Urothelium cell line (cell line): ENCODE measurements around the gene WWC1.
"Not testable (repeated sequence)": the region's sequence is repeated elsewhere in the genome, so short reads cannot be mapped to it uniquely, and the experiment has no call there.

ENCODE experiments used
- DNase-seq: peaks from one replicate; pipeline ENCODE4 v3.0.0; 2011; ENCODE audit warnings: low spot score, mixed read lengths
- FAIRE-seq: peaks from 2 replicates; lab custom pipeline; 2011; peaks lifted over from hg19 to GRCh38; lab: Jason Lieb, UNC

Gene WWC1

DNA sequence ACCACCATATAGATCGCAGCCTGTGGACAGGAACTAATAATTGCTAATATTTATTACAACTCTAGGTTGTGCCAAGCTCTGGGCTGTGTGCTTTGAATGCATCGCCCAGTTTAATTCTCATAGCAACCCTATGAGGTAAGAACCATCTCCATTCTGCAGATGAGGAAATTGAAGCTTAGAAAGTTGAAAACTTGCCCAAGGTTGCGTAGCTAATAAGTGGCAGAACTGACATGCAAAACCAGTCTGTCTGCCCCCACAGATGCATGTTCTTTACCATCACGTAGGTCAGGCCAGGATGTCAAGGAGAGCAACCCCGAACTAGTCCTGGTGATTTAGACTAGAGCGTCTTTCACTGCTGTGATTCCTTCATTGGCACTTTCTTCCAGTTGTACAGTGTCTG is 15.6 kb downstream of the WWC1 start:
- FAIRE-seq (no peak), DNase-seq (no peak)

DNA sequence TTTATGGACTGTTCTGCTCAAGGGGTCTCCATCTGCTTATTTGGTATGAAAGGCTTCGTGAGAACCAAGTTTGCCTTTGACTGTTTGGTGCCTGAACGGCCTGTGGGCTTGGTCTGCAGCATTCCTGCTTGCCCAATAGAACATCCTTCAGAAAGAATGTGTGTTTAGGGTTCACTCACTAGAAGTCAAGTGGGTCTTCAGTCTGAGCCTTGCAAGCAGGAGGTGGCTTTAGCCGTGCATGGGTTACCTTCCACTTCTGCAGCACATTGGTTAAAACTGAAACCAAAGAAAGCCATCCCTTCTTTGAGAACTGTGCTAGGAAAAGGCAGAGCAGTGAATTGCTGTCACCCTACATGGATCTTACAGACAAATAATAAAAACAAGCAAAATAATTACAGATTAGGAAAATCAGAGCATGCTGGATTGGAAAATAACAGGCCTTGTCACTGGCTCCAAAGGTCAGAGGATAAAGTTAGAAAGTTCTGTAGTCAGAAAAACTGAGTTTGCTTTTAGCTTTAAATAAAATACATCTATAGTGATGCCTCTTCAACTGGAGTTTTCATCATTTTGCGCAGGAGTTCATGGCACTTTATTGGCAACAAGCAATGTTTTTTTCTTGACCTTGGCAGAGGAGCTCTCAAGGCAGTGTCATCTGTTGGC is 16.6 kb downstream of the WWC1 start:
- DNase-seq (no peak), FAIRE-seq (no peak)

DNA sequence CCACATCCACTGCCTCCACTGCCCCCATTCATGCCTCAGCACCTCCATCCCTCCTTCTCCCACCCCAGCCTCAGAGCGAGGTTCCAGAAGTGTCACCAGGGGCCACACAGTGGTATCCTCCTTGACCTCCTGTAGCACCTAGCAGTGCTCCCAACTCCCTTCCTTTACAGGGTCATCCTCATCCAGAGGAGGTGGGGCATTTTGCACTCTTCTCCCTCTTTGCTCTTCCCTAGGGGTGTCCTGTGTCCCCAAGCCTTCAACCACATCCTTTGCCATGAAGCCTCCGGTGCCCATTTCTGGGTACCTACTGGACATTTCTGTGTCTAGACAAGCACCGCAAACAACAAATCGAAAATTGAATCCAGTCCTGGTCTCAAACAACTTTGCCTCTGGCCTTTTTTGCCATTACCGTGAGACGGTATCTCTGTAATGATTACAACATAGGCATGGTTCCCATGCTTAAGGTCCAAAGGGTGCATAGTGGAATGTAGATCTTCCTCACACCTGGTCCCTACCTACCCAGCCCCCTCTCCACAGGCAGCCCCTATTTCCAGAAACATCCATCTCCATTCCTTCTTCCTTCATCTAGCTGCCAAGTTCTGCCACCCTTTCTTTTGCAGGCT is 17.6 kb downstream of the WWC1 start:
- FAIRE-seq (no peak), DNase-seq (no peak)

DNA sequence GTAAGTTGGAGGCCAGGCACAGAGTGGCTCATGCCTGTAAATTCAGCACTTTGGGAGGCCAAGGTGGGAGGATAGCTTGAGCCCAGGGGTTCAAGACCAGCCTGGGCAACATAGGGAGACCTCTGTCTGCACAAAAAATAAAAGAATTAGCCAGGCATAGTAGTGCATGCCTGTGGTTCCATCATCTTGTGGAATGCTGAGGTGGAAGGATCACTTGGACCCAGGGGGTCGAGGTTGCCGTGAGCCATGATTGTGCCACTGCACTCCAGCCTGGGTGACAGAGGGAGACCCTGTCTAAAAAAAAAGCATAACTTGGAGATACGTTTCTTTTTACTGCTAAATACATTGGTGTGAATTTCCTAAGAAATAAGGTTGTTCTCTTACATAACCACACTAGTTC is 19.1 kb downstream of the WWC1 start:
- DNase-seq, FAIRE-seq: not testable (repeated sequence)

DNA sequence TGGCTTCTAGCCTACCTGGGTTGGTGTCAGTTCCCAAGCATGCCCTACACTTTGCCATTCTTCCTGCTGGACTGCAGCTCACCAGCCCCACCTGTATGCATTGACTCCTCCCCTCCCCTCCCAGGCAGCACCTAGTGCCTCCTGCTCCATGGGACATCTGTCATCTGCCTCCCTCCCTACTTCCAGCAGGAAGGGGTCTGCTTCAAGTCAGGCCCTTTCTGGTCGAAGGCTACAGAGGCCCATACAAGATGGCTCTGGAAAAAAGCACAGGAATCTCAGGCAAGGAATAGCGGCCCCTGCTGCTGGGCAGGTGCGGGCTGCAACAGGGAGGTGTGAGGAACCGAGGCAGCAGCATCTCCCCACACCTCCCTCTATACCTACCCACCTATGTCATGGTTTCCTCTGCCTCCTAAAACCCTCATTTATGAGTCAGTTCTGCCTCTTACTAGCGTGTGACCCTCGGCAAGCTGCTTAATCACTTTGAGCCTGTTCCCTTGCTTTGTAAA is 19.7 kb downstream of the WWC1 start:
- no peak for FAIRE-seq
- no peak for DNase-seq

DNA sequence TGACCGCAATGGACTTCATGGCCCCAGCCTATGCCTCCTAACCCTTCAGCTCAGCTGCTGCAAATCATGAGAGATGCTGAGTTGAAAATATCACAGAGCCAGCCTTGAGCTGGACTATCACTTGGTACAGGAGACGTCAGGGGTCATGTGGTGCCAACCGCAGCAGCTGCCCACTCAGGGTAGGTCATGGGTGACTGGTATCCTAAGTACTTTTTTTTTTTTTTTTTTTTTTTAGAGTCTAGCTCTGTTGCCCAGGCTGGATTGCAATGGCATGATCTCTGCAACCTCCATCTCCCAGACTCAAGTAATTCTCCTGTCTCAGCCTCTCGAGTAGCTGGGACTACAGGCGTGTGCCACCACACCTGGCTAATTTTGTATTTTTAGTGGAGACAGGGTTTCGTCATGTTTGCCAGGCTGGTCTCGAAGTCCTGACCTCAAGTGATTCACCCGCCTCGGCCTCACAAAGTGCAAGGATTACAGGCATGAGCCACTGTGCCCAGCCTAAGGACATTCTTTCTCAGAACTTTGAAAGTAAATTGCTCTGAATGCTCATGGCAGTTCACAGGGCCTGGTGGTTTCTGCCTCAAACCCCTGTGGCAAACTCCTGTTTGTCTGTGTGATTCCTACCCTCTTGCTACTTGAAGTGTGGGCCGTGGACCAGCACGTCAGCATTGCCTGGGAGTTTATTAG is 21.3 kb downstream of the WWC1 start:
- DNase-seq (no peak), FAIRE-seq (no peak)

DNA sequence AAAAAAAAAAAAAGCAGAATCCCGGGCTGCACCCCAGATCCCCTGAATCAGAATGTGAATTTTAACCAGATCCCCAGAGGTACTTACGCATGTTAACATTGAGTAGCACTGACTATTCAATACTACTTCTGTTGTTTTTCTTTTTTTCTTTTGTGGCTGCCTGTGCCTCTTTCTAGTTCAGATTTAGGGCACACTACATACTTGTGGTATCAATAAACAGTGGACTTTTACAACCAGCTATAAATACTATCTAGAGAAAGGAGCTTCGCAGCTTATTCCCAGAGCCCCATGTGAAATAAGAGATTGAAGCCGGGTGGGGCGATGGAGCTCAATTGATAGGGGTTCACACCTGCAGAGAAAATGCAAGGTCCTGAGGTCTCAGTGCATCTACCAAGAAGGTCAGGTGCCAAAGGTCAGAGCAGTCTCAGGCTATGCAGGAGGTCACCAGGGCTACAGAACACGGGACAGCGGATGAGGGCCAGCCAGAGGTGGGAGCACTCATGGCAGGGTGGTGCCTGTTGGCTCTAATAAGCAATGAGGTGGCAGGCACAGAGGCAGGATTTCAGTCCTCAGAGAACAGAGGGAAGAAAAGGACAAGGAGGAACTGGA is 22.3 kb downstream of the WWC1 start:
- FAIRE-seq (no peak), DNase-seq (no peak)

DNA sequence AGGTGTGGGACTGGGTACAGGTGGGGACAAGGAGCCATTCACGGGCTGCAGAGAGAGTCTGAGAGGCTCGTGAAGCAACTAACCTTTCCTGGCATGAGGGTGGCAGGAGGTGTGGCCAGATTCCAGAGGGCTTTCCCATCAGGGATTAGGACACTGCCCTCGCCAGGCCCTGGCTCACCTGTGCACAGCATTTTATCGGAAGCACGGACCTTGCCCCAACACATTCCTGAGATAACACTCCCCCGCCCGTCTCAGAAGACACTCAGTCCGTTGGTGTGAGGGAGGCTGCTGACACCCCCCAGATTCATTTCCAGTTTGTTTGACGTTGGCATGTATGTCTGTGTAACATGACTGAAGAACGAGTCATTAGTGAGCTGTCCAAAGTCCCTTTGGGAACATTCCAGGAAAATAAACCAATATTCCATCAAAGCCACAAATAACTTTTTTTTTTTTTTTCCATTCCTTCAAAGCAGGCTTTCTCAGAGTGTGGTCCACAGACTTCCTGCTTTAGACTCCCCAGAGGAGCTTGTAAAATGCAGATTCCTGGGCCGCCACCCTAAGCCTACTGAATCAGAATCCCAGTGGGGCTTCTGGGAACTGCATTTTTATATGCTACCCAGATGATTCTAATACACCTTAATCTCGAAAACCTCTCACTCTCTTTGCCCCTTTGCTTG is 23.4 kb downstream of the WWC1 start:
- DNase-seq = peak; percentile 84
- FAIRE-seq = peak; percentile 90

DNA sequence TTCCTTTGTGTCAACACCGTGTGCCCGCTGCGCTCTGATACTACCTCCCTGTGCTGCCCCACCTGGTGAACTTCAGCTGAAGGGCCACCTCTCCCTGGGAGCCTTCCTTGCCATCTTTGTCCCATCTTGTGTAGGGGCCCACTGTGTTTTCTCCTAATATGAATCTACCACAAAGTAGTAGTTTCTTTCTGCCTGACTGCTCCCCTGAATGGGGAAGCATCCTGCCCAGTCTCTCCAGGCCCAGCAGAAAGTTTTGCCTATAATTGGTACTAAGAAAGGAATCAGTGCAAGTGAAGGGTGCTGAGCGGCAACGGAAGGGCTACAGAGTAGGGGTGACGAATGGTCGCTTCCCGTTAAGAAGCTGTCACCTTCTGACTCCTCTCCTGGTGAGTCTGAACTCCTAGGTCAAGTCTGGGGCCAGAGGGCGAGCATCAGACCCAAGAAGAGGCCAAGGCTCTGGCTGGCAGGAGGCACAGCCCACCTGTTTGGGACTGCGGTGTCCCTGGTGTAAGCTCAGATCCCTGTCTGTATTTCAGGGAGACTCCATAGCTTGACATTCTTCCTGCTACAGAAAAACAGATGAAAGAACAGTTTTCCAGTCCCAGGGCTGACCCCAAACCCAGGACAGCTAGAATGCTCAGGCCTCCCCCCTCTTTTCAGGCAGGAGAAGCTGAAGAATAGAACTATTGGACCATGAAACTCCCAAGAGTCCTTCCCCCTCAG is 24.1 kb downstream of the WWC1 start:
- no peak for DNase-seq
- no peak for FAIRE-seq

DNA sequence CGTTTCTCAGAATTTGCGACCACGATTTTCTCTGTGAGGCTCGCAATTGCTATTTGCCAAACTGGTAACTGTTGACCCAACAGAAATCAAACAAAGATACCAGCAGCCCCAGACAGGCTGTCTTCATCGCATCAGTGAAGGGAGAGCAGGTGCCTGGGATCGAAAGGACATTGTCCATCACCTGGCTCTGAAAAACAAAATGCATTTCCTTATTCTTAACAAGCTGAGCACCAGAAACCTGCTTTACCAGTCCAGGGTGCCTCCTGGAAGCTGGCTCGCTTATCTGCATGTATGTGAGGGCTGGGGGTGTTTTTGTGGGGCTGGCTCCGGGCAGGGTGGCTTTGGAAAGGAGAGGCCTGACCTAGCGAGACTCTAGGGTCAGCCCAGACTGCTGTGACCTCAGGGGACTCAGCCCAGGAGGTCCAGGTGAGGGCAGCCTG is 24.7 kb downstream of the WWC1 start:
- FAIRE-seq (no peak), DNase-seq (no peak)

DNA sequence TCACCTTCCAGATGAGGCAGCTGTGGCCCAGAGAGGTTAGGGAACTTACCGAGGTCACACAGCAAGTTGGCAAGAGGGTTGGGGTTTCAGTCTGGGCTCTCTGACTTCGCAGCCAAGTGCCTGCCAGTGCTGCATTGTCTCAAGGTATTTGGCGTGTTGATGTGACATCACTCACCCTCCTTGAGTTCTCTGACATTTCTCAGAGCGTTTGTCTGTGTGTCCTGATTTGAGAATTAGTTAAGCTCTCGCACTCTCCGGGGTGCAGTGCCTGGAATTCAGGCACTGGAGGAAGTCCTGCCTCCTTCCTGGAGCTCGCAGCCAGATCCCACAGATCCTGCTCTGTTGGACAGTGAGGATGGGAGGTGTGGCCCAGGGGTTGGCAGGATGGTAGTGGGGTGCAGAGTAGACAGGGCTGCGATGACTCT is 25.7 kb downstream of the WWC1 start:
- FAIRE-seq (no peak), DNase-seq (no peak)

DNA sequence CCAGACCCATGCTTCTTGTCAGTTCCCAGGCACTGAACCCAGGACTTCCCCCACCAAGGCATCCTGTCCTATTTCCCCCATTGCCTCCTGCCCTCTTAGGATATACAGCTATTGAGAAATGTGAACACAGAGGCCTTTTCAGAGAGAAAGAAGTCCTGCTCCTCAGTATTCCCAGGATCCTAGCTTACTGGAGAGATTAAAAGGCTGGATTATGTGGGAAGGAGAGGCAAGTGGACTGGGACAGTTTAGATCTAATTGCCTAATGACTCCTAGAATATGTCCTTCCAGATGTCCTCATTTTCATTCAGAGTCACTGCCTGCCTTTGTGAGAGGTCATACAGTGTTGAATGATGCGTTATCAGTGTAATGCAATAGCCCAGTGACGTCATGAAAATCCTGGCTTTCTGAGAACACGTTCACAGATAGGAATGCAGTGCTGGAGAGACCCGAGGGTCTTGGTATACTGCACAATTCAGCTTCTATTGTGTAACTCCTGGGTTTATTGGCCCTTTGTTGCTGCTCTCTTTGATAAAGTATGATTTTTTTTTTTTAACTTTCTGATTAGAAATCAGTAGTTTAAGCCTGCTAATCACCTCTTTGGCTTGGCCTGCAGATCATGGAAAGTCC is 26.2 kb downstream of the WWC1 start:
- DNase-seq (peak; percentile 83), FAIRE-seq (peak; percentile 91)

DNA sequence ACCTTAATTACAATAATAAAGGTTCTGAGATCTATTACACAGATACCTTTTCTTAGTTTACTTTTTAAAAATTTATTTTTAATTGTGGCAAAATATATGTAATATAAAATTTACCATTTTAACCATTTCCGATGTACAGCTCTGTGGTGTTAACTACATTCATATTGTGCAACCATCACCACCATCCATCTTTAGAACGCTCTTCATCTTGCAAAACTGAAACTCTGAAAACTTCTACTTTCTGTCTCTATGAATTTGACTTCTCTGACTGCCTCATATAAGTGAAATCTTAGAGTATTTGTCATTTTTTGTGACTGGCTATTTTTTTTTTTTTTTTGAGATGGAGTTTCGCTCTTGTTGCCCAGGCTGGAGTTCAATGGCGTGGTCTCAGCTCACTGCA is 26.8 kb downstream of the WWC1 start:
- FAIRE-seq = no peak
- no peak for DNase-seq

DNA sequence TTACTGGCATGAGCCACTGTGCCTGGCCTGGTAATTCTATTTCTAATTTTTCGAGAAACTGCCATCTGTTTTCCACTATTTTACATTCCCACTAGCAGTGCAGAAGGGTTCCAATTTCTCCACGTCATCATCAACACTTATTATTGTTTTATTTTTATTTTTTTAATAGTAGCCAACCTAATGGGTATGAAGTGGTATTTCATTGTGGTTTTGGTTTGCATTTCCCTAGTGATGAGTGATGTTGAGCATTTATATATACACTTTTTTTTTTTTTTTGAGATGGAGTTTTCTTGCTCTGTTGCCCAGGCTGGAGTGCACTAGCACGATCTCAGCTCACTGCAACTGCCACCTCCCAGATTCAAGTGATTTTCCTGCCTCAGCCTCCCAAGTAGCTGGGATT is 28.3 kb downstream of the WWC1 start:
- no peak for DNase-seq
- no peak for FAIRE-seq

DNA sequence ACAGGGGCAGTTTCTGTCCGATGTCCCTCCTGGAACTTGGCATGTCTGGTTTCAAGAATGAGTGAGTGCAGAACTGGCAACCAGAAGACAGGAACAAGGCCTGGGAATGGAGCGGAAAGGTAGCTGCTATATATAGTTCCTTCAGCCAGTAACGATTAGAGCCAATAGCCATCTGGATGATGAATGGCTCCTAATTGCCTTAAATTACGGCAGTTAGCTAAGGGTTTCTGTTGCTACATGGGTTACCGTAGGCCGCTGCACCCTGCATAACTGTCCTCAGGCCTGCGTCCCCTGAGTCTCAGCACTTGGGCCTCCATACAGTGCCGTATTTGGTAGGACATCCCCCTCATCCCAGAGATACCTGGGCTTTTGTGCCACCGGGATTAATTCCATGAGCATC is 29.4 kb downstream of the WWC1 start:
- no peak for FAIRE-seq
- DNase-seq = no peak

DNA sequence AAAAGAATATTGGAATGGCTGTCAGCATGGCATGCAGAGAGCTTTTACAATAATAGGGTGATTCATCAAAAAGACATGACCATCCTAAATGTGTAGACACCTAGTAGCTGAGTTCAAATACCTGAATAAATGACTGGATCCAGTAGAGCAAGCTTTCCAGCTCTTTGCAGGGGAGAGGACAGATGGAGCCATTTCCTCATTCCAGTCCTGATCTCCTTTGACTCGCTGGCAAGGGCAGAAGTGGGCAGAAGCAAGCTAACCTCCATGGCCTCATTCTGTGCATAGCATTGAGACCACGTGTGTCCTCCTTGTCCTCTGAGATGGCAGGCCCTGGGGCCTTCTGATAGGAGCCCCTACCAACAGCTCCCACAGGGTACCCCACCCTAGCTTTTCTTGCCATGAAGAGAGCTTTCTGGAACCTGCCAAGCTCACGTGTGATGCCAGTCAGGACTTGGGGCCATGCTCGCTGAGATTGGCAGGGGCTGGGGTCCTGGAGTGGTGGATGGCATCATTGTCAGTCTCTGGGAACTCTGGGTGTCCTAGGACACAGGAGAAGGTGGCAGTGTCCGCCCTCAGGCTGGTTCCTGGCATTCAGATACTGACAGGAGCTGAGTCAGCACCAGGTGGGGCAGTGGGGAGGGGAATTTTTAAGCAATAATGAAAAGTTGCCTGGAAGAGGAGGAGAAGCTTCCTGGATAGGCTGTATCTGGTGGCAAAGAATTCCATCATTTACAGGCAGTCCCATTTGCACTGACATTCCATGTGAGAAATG is 33.6 kb downstream of the WWC1 start:
- DNase-seq = peak; percentile 62
- no peak for FAIRE-seq

DNA sequence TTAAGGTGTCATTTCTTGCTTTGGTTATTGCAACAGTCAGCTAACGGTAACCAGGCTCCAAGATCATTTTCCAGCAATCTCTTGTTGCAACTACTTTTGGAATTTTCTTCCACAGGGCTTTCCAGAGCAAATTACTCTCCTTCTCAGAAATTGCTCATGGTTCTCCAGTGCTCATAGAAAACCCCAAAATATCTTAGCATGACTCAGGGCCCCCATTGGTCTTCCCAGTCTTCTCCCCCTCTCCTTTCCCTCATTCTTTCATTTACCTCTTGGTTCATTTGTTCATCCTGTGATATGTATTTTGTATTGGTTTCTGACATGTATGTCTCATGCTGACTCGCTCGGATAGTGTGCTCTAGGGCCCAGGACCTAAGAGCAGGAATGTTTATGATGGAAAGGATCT is 35.6 kb downstream of the WWC1 start:
- DNase-seq (no peak), FAIRE-seq (no peak)

DNA sequence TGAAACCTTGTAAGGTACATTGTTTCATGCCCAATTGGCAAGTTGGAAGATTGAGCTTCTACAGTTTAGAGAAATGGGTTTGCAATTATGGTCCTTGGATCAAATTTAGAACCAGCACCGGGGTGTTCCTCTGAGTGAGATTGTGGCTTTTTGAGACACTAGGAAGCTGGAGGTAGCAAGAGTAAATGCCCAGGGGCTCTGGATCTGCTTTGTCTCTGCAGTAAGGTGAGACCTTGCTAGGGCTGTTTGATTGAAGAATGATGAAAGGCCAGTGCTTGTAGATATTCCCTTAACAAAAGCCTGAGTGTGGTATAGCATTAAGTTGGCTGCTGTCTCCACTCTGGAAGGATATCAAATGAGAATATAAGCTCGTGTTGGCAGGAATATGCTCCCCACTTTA is 36.0 kb downstream of the WWC1 start:
- no peak for FAIRE-seq

DNA sequence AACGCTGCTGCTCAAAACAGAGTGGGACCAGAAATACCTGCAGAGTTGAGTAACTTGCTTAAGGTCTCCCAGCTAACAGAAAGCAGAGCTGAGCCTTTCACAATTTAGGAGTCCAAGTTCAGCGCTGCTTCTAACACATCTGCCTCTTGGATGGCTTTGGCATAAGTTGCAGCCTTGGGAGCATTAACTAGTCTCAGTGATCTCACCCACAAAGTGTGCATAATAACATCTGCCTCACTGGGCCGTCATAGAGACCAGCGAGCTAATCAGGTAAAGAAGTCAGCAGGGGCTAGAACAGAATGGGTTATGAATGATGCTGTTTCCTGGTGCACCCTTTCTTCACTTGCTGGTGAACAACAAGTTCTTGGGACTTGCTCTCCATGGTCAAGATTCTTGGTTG is 36.5 kb downstream of the WWC1 start:
- DNase-seq (no peak), FAIRE-seq (no peak)

More for the DNA sequence above, 36.0 kb downstream of the WWC1 start:
- DNase-seq = no peak
